Measurements from ENCODE around the gene CCDC107. TPM values are rescaled to one million over a fixed set of nuclear protein-coding genes. Genes with fewer than 3 reads are reported as not detected.

The CCDC107 gene
- total RNA-seq, 1 donor from 2014 or later = 11.0 TPM

GRCh38 chr9:35646533-35647265 lies 11.4 kb upstream of the CCDC107 start:
- H3K27ac ChIP-seq (ENCODE audit: low read depth, low read length) = peak overlapping the region; percentile 93
- H3K4me3 ChIP-seq (ENCODE audit: low read length in 3 of 3) = peak overlapping the region; percentile 82 to 85 (median 84)
- H3K9ac ChIP-seq (ENCODE audit: low read depth in 1 of 3, low read length in 3 of 3) = peak overlapping the region; percentile 90 to 95 (median 94)
- peaks cover 6 to 21% (median 15%) of the 10 kb centered on the region in 3 donors for H3K4me1 ChIP-seq (ENCODE audit: control insufficient read depth in 3 of 3, insufficient read depth in 3 of 3, low read length in 3 of 3)
- H3K27me3 ChIP-seq (ENCODE audit: control insufficient read depth in 3 of 3, insufficient read depth in 3 of 3, low read length in 3 of 3) = no peaks in the 10 kb centered on the region
- no peaks in the 10 kb centered on the region for H3K36me3 ChIP-seq (ENCODE audit: control insufficient read depth in 3 of 3, insufficient read depth in 3 of 3, low read length in 3 of 3)
- no peaks in the 10 kb centered on the region for H3K9me3 ChIP-seq (ENCODE audit: control insufficient read depth in 3 of 3, low read length in 3 of 3)

- Histone ChIP-seq H3K9me3 (ENCODE audit: control insufficient read depth in 3 of 3, low read length in 3 of 3) (no peaks in the 10 kb centered on the region), H3K9ac (ENCODE audit: low read depth in 1 of 3, low read length in 3 of 3) (no peak overlapping the region), H3K4me3 (ENCODE audit: low read length in 3 of 3) (no peak overlapping the region), H3K27ac (ENCODE audit: low read depth, low read length) (no peak overlapping the region), H3K36me3 (ENCODE audit: control insufficient read depth in 3 of 3, insufficient read depth in 3 of 3, low read length in 3 of 3) (no peaks in the 10 kb centered on the region), H3K4me1 (ENCODE audit: control insufficient read depth in 3 of 3, insufficient read depth in 3 of 3, low read length in 3 of 3) (peaks cover 6 to 21% (median 15%) of the 10 kb centered on the region in 3 donors), H3K27me3 (ENCODE audit: control insufficient read depth in 3 of 3, insufficient read depth in 3 of 3, low read length in 3 of 3) (no peaks in the 10 kb centered on the region)
These were observed 8.4 kb upstream of the CCDC107 start for GRCh38 chr9:35649431-35650340.

GRCh38 chr9:35650341-35651158 lies 7.5 kb upstream of the CCDC107 start, which contains the start of gene SIT1:
TSS of gene SIT1 (minus strand) at chr9:35650931. CDS start at chr9:35650853, 78 bp downstream.
- H3K9me3 ChIP-seq (ENCODE audit: control insufficient read depth in 3 of 3, low read length in 3 of 3) = no peaks in the 10 kb centered on the region
- H3K9ac ChIP-seq (ENCODE audit: low read depth in 1 of 3, low read length in 3 of 3) = no peak within 1 kb of the TSS
- H3K27ac ChIP-seq (ENCODE audit: low read depth, low read length) = no peak within 1 kb of the TSS
- H3K36me3 ChIP-seq (ENCODE audit: control insufficient read depth in 3 of 3, insufficient read depth in 3 of 3, low read length in 3 of 3) = no peaks in the 10 kb centered on the region
- H3K27me3 ChIP-seq (ENCODE audit: control insufficient read depth in 3 of 3, insufficient read depth in 3 of 3, low read length in 3 of 3) = no peaks in the 10 kb centered on the region
- H3K4me1 ChIP-seq (ENCODE audit: control insufficient read depth in 3 of 3, insufficient read depth in 3 of 3, low read length in 3 of 3) = peaks cover 6 to 21% (median 15%) of the 10 kb centered on the region in 3 donors
- no peak within 1 kb of the TSS for H3K4me3 ChIP-seq (ENCODE audit: low read length in 3 of 3)

- H3K27ac ChIP-seq (ENCODE audit: low read depth, low read length) = no peak overlapping the region
- H3K9ac ChIP-seq (ENCODE audit: low read depth in 1 of 3, low read length in 3 of 3) = no peak overlapping the region
- no peaks in the 10 kb centered on the region for H3K27me3 ChIP-seq (ENCODE audit: control insufficient read depth in 3 of 3, insufficient read depth in 3 of 3, low read length in 3 of 3)
These were observed 5.9 kb upstream of the CCDC107 start for GRCh38 chr9:35651956-35652828.

GRCh38 chr9:35652829-35653209 lies 5.3 kb upstream of the CCDC107 start:
- no peak overlapping the region for H3K27ac ChIP-seq (ENCODE audit: low read depth, low read length)
- H3K4me1 ChIP-seq (ENCODE audit: control insufficient read depth in 3 of 3, insufficient read depth in 3 of 3, low read length in 3 of 3) = peaks cover 7 to 14% (median 10%) of the 10 kb centered on the region in 3 donors
- H3K36me3 ChIP-seq (ENCODE audit: control insufficient read depth in 3 of 3, insufficient read depth in 3 of 3, low read length in 3 of 3) = no peaks in the 10 kb centered on the region
- no peak overlapping the region for H3K9ac ChIP-seq (ENCODE audit: low read depth in 1 of 3, low read length in 3 of 3)
- H3K27me3 ChIP-seq (ENCODE audit: control insufficient read depth in 3 of 3, insufficient read depth in 3 of 3, low read length in 3 of 3) = no peaks in the 10 kb centered on the region
- H3K9me3 ChIP-seq (ENCODE audit: control insufficient read depth in 3 of 3, low read length in 3 of 3) = no peaks in the 10 kb centered on the region
- no peak overlapping the region for H3K4me3 ChIP-seq (ENCODE audit: low read length in 3 of 3)

More at GRCh38 chr9:35651956-35652828, 5.9 kb upstream of the CCDC107 start:
- H3K36me3 ChIP-seq (ENCODE audit: control insufficient read depth in 3 of 3, insufficient read depth in 3 of 3, low read length in 3 of 3) = no peaks in the 10 kb centered on the region
- H3K9me3 ChIP-seq (ENCODE audit: control insufficient read depth in 3 of 3, low read length in 3 of 3) = no peaks in the 10 kb centered on the region
- H3K4me3 ChIP-seq (ENCODE audit: low read length in 3 of 3) = no peak overlapping the region
- peaks cover 7 to 13% (median 8%) of the 10 kb centered on the region in 3 donors for H3K4me1 ChIP-seq (ENCODE audit: control insufficient read depth in 3 of 3, insufficient read depth in 3 of 3, low read length in 3 of 3)

- Histone ChIP-seq H3K27me3 (ENCODE audit: control insufficient read depth in 3 of 3, insufficient read depth in 3 of 3, low read length in 3 of 3) (no peaks in the 10 kb centered on the region), H3K27ac (ENCODE audit: low read depth, low read length) (no peak overlapping the region), H3K4me3 (ENCODE audit: low read length in 3 of 3) (no peak overlapping the region), H3K36me3 (ENCODE audit: control insufficient read depth in 3 of 3, insufficient read depth in 3 of 3, low read length in 3 of 3) (no peaks in the 10 kb centered on the region), H3K9me3 (ENCODE audit: control insufficient read depth in 3 of 3, low read length in 3 of 3) (no peaks in the 10 kb centered on the region), H3K9ac (ENCODE audit: low read depth in 1 of 3, low read length in 3 of 3) (no peak overlapping the region), H3K4me1 (ENCODE audit: control insufficient read depth in 3 of 3, insufficient read depth in 3 of 3, low read length in 3 of 3) (peaks cover 7 to 14% (median 10%) of the 10 kb centered on the region in 3 donors)
These were observed 4.5 kb upstream of the CCDC107 start for GRCh38 chr9:35653611-35654010.

- Histone ChIP-seq H3K4me1 (ENCODE audit: control insufficient read depth in 3 of 3, insufficient read depth in 3 of 3, low read length in 3 of 3) (peaks cover 26 to 35% (median 28%) of the 10 kb centered on the region in 3 donors), H3K4me3 (ENCODE audit: low read length in 3 of 3) (no peak overlapping the region), H3K27ac (ENCODE audit: low read depth, low read length) (peak overlapping the region; percentile 99), H3K9me3 (ENCODE audit: control insufficient read depth in 3 of 3, low read length in 3 of 3) (no peaks in the 10 kb centered on the region), H3K36me3 (ENCODE audit: control insufficient read depth in 3 of 3, insufficient read depth in 3 of 3, low read length in 3 of 3) (peaks cover 9 to 11% (median 11%) of the 10 kb centered on the region in 3 donors), H3K9ac (ENCODE audit: low read depth in 1 of 3, low read length in 3 of 3) (no peak overlapping the region), H3K27me3 (ENCODE audit: control insufficient read depth in 3 of 3, insufficient read depth in 3 of 3, low read length in 3 of 3) (no peaks in the 10 kb centered on the region)
These were observed 1.7 kb upstream of the CCDC107 start for GRCh38 chr9:35656348-35656747.

- peak overlapping the region; percentile 95 to 99 (median 99) for H3K9ac ChIP-seq (ENCODE audit: low read depth in 1 of 3, low read length in 3 of 3)
These were observed 1.1 kb upstream of the CCDC107 start for GRCh38 chr9:35656831-35657545.

More at GRCh38 chr9:35656831-35657545, 1.1 kb upstream of the CCDC107 start:
- Histone ChIP-seq H3K27me3 (ENCODE audit: control insufficient read depth in 3 of 3, insufficient read depth in 3 of 3, low read length in 3 of 3) (no peaks in the 10 kb centered on the region), H3K27ac (ENCODE audit: low read depth, low read length) (peak overlapping the region; percentile 99), H3K4me3 (ENCODE audit: low read length in 3 of 3) (peak overlapping the region; percentile 60 to 76 (median 75)), H3K9me3 (ENCODE audit: control insufficient read depth in 3 of 3, low read length in 3 of 3) (no peaks in the 10 kb centered on the region), H3K36me3 (ENCODE audit: control insufficient read depth in 3 of 3, insufficient read depth in 3 of 3, low read length in 3 of 3) (peaks cover 9 to 11% (median 11%) of the 10 kb centered on the region in 3 donors), H3K4me1 (ENCODE audit: control insufficient read depth in 3 of 3, insufficient read depth in 3 of 3, low read length in 3 of 3) (peaks cover 26 to 39% (median 28%) of the 10 kb centered on the region in 3 donors)

Measured in skeletal muscle tissue (tissue), 4 donors.